HEK293 (cell line): Measurements from ENCODE around the gene KRT81.

Source experiments
- CTCF ChIA-PET: fragments of 350-600 bp; formaldehyde crosslinking; extraction: SDS; loops from one replicate; lab custom pipeline; 2021; ENCODE audit warnings: antibody characterized with exemption; lab: Yijun Ruan, JAX
- POLR2A ChIA-PET: fragments of 300-600 bp; formaldehyde crosslinking; extraction: SDS; loops from one replicate; lab custom pipeline; 2020; ENCODE audit warnings: antibody characterized with exemption, inconsistent platforms; lab: Yijun Ruan, JAX
- H3K27ac ChIP-seq: fragments of 200-500 bp; sonication (Bioruptor generic); 2 replicates; pipeline ENCODE4 v1.5.1; 2014; ENCODE audit warnings: low read depth, low read length, control low read depth, inconsistent platforms; ENCODE audit errors: extremely low read depth
- H3K36me3 ChIP-seq, 2 experiments: fragments of 200-500 bp in 1 of 2; sonication (Bioruptor generic) in 1 of 2; 1 replicate in 1 of 2; 2 replicates in 1 of 2; pipeline ENCODE4 v1.5.1; 2014 to 2017; ENCODE audit warnings: inconsistent platforms in 2 of 2, low read length in 2 of 2; ENCODE audit not compliant: control insufficient read depth in 2 of 2, insufficient read depth in 1 of 2
- H3K4me1 ChIP-seq: fragments of 200-500 bp; sonication (Bioruptor generic); 2 replicates; pipeline ENCODE4 v1.5.1; 2014; ENCODE audit warnings: mild to moderate bottlenecking, low read length, inconsistent platforms; ENCODE audit not compliant: control insufficient read depth, insufficient read depth
- H3K4me3 ChIP-seq: 2 replicates; pipeline ENCODE4 v1.5.1; 2011; ENCODE audit warnings: low read depth, mild to moderate bottlenecking, control low read depth, low read length, moderate library complexity
- H3K9me3 ChIP-seq: fragments of 200-500 bp; sonication (Bioruptor generic); 2 replicates; pipeline ENCODE4 v1.5.1; 2014; ENCODE audit warnings: low read depth, low read length, inconsistent platforms; ENCODE audit not compliant: control insufficient read depth, insufficient read depth
- AEBP2 ChIP-seq: fragments of 450-650 bp; formaldehyde crosslinking; IDR thresholded peaks from 2 replicates; pipeline ENCODE4 v1.5.1; 2016; ENCODE audit warnings: missing biosample characterization, missing genetic modification characterization, borderline replicate concordance
- HOXA7 ChIP-seq: sonication (generic); formaldehyde crosslinking; IDR thresholded peaks from 2 replicates; pipeline ENCODE4 v1.8.1; 2022; ENCODE audit warnings: missing genetic modification reagents, borderline replicate concordance
- IKZF3 ChIP-seq: fragments of 450-650 bp; IDR thresholded peaks from 2 replicates; pipeline ENCODE4 v1.5.0; 2018; ENCODE audit warnings: missing biosample characterization, mild to moderate bottlenecking, missing genetic modification characterization, moderate library complexity
- SP7 ChIP-seq: fragments of 450-650 bp; formaldehyde crosslinking; IDR thresholded peaks from 2 replicates; pipeline ENCODE4 v1.5.1; 2016; ENCODE audit warnings: missing biosample characterization, missing genetic modification characterization
- TRIM28 ChIP-seq: IDR thresholded peaks from 2 replicates; pipeline ENCODE4 v1.6.1; 2011; ENCODE audit warnings: low read length, control low read depth, borderline replicate concordance
- YY1 ChIP-seq: fragments of 450-650 bp; formaldehyde crosslinking; IDR thresholded peaks from 2 replicates; pipeline ENCODE4 v1.5.1; 2018; ENCODE audit warnings: missing biosample characterization, missing genetic modification characterization
- ZNF133 ChIP-seq: fragments of 450-650 bp; formaldehyde crosslinking; IDR thresholded peaks from 2 replicates; pipeline ENCODE4 v1.5.1; 2016; ENCODE audit warnings: missing biosample characterization, missing genetic modification characterization
- ZNF23 ChIP-seq: fragments of 450-650 bp; formaldehyde crosslinking; IDR thresholded peaks from 2 replicates; pipeline ENCODE4 v1.5.1; 2016; ENCODE audit warnings: missing biosample characterization, missing genetic modification characterization, borderline replicate concordance
- ZNF280C ChIP-seq: fragments of 450-650 bp; formaldehyde crosslinking; IDR thresholded peaks from 2 replicates; pipeline ENCODE4 v1.5.1; 2016; ENCODE audit warnings: missing biosample characterization, missing genetic modification characterization
- ZNF335 ChIP-seq: fragments of 450-650 bp; formaldehyde crosslinking; conservative IDR thresholded peaks from 2 replicates; pipeline ENCODE4 v1.5.1; 2016; ENCODE audit warnings: missing biosample characterization, missing genetic modification characterization
- ZNF350 ChIP-seq: fragments of 450-650 bp; formaldehyde crosslinking; IDR thresholded peaks from 2 replicates; pipeline ENCODE4 v1.5.0; 2017; ENCODE audit warnings: missing biosample characterization, mild to moderate bottlenecking, missing genetic modification characterization
- ZNF398 ChIP-seq: fragments of 450-650 bp; formaldehyde crosslinking; IDR thresholded peaks from 2 replicates; pipeline ENCODE4 v1.5.1; 2017; ENCODE audit warnings: missing biosample characterization, missing genetic modification characterization
- ZNF416 ChIP-seq: fragments of 450-650 bp; formaldehyde crosslinking; IDR thresholded peaks from 2 replicates; pipeline ENCODE4 v1.5.1; 2016; ENCODE audit warnings: missing biosample characterization, missing genetic modification characterization
- ZNF514 ChIP-seq: fragments of 450-650 bp; formaldehyde crosslinking; IDR thresholded peaks from 2 replicates; pipeline ENCODE4 v1.5.1; 2016; ENCODE audit warnings: missing biosample characterization, missing genetic modification characterization
- ZNF830 ChIP-seq: fragments of 450-650 bp; IDR thresholded peaks from 2 replicates; pipeline ENCODE4 v1.5.0; 2018; ENCODE audit warnings: missing biosample characterization, missing genetic modification characterization, low read depth, mild to moderate bottlenecking, moderate library complexity
- TF ChIP-seq, protein P1 (sequence below): fragments of 450-650 bp; formaldehyde crosslinking; conservative IDR thresholded peaks from 2 replicates; pipeline ENCODE4 v1.5.1; 2016; ENCODE audit warnings: low read depth, missing biosample characterization, missing genetic modification characterization

KRT81 gene

DNA sequence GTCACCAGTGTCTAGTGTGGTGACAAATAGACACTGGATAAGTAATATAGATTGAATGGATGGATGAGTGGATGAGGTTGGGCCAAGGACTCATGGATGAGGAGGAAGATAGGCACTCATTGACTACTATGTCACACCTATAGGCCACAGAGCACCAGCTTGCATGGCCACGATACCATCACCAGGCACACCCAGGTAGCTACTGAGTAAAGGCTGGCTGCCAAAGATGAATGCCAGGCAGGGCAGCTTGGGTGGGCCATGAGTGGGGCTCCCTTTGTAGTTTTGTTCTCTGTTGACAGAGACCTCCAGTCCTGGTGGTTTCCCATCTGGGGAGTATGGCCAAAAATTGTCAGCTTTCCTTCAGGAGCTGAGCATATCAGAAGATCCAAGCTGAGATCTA lies 41.0 kb upstream of the KRT81 start:
- no peak overlapping the region for H3K4me3 ChIP-seq
- H3K9me3 ChIP-seq, result no peaks in the 10 kb centered on the region
- no peak overlapping the region for H3K27ac ChIP-seq
- TF ChIP-seq AEBP2 (tag by site-specific recombination) (no peak), ZNF350 (tag by site-specific recombination) (no peak), ZNF830 (no peak), ZNF23 (no peak), SP7 (tag by site-specific recombination) (no peak), ZNF514 (tag by site-specific recombination) (no peak), HOXA7 (no peak), ZNF133 (tag by site-specific recombination) (no peak), ZNF416 (tag by site-specific recombination) (no peak), ZNF280C (no peak), ZNF398 (tag by site-specific recombination) (no peak)
- TF ChIP-seq, protein P1, sequence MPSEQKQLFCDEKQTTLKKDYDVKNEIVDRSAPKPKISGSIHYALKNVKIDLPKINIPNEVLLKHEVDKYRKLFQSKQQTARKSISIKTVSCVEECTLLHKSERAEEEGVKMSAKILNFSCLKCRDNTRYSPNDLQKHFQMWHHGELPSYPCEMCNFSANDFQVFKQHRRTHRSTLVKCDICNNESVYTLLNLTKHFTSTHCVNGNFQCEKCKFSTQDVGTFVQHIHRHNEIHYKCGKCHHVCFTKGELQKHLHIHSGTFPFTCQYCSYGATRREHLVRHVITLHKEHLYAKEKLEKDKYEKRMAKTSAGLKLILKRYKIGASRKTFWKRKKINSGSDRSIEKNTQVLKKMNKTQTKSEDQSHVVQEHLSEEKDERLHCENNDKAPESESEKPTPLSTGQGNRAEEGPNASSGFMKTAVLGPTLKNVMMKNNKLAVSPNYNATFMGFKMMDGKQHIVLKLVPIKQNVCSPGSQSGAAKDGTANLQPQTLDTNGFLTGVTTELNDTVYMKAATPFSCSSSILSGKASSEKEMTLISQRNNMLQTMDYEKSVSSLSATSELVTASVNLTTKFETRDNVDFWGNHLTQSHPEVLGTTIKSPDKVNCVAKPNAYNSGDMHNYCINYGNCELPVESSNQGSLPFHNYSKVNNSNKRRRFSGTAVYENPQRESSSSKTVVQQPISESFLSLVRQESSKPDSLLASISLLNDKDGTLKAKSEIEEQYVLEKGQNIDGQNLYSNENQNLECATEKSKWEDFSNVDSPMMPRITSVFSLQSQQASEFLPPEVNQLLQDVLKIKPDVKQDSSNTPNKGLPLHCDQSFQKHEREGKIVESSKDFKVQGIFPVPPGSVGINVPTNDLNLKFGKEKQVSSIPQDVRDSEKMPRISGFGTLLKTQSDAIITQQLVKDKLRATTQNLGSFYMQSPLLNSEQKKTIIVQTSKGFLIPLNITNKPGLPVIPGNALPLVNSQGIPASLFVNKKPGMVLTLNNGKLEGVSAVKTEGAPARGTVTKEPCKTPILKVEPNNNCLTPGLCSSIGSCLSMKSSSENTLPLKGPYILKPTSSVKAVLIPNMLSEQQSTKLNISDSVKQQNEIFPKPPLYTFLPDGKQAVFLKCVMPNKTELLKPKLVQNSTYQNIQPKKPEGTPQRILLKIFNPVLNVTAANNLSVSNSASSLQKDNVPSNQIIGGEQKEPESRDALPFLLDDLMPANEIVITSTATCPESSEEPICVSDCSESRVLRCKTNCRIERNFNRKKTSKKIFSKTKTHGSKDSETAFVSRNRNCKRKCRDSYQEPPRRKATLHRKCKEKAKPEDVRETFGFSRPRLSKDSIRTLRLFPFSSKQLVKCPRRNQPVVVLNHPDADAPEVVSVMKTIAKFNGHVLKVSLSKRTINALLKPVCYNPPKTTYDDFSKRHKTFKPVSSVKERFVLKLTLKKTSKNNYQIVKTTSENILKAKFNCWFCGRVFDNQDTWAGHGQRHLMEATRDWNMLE, result no peak
- TF ChIP-seq, all 188 proteins: peak for 0
- CTCF ChIA-PET, result interaction anchor here (0.6 to 9.2 kb wide), 3 partner anchors 110 to 647 kb away, joined by 3 to 104 read pairs (median 6); no protein-coding TSS in a partner anchor
- no peaks in the 10 kb centered on the region for H3K36me3 ChIP-seq
- POLR2A ChIA-PET, result no interaction called here
- 0 out of 2 replicates have a peak, but pooled peaks cover 2% of the 10 kb centered on the region for H3K4me1 ChIP-seq

GRCh38 chr12:52331833-52332232 lies 40.5 kb upstream of the KRT81 start:
- H3K4me3 ChIP-seq, result no peak overlapping the region
- no peak for TF ChIP-seq ZNF133 (tag by site-specific recombination)
- TF ChIP-seq YY1 (tag by site-specific recombination), result no peak
- TF ChIP-seq AEBP2 (tag by site-specific recombination), result no peak
- no peak for TF ChIP-seq ZNF335
- no peak for TF ChIP-seq TRIM28
- no peak for TF ChIP-seq IKZF3 (tag by site-specific recombination)
- no peak overlapping the region for H3K27ac ChIP-seq
- H3K4me1 ChIP-seq, result no peaks in the 10 kb centered on the region
- ChIA-PET CTCF (interaction anchor here (0.5 to 9.2 kb wide), 7 partner anchors 16 to 542 kb away, joined by 3 to 104 read pairs (median 5); no protein-coding TSS in a partner anchor), POLR2A (no interaction called here)
- H3K9me3 ChIP-seq, result no peaks in the 10 kb centered on the region
- H3K36me3 ChIP-seq, result no peaks in the 10 kb centered on the region
